Peyer's patch (tissue), 4 donors: ENCODE data around the gene RAB5IF. TPM values are rescaled to one million over a fixed set of nuclear protein-coding genes. Genes with fewer than 3 reads are reported as not detected.
"Not testable (repeated sequence)": the region's sequence is repeated elsewhere in the genome, so short reads cannot be mapped to it uniquely, and the experiment has no call there.

Source experiments
- DNase-seq, 3 donors: peaks; one replicate each; pipeline ENCODE4 v3.0.0-alpha.2; 2017 to 2019
- H3K27ac ChIP-seq, 4 donors: fragments of 200-600 bp; sonication (generic); one replicate each; pipeline ENCODE4 v1.5.1; 2016 to 2019
- H3K27me3 ChIP-seq, 2 donors: fragments of 200-600 bp; sonication (generic); one replicate each; pipeline ENCODE4 v1.5.1; 2019
- H3K36me3 ChIP-seq, 3 donors: fragments of 200-600 bp; sonication (generic); one replicate each; pipeline ENCODE4 v1.5.1; 2016 to 2019
- H3K4me1 ChIP-seq, 4 donors: fragments of 200-600 bp; sonication (generic); one replicate each; pipeline ENCODE4 v1.5.1; 2016 to 2019
- H3K4me3 ChIP-seq, 4 donors: fragments of 200-600 bp; sonication (generic); 1 replicate in 3 of 4; 2 replicates in 1 of 4; pipeline ENCODE4 v1.5.1; 2016 to 2019; ENCODE audit warnings: mild to moderate bottlenecking in 1 of 4
- H3K9me3 ChIP-seq, 4 donors: fragments of 200-600 bp; sonication (generic); one replicate each; pipeline ENCODE4 v1.5.1; 2016 to 2019; ENCODE audit warnings: mild to moderate bottlenecking in 1 of 4
- CTCF ChIP-seq, 6 experiments: fragments of 450-650 bp in 4 of 6; fragments of 200-600 bp in 2 of 6; sonication (generic) in 1 of 6; IDR thresholded peaks; one replicate each; pipeline ENCODE4 v1.5.1; 2017 to 2019; ENCODE audit warnings: antibody characterized with exemption in 6 of 6, mild to moderate bottlenecking in 3 of 6, moderate library complexity in 1 of 6
- POLR2A ChIP-seq, 2 donors: fragments of 450-650 bp; IDR thresholded peaks; one replicate each; pipeline ENCODE4 v1.5.1; 2017; ENCODE audit warnings: antibody characterized with exemption in 2 of 2, mild to moderate bottlenecking in 2 of 2, moderate library complexity in 2 of 2
- total RNA-seq, 4 donors: library from RNA; depleted of rRNA; stranded (reverse); fragments of >200 nt; gene quantifications; one replicate each; pipeline ENCODE4 v1.1.0, GENCODE V29; 2016

RAB5IF gene
- total RNA-seq, 4 donors from 2014 or later: 55.6 to 193 (median 105) TPM

GRCh38 chr20:36607586-36608387 lies 2.2 kb downstream of the RAB5IF start:
- H3K27me3 ChIP-seq: no peaks in the 10 kb centered on the region
- TF ChIP-seq POLR2A (IDR thresholded peaks at IDR 0.05): peak in 1 of 2 donors; percentile 43
- TF ChIP-seq CTCF (IDR thresholded peaks at IDR 0.05): no peak
- peaks cover 3 to 26% (median 5%) of the 10 kb centered on the region in 4 donors for H3K4me1 ChIP-seq
- DNase-seq: peak in 1 of 3 donors; percentile 73
- H3K27ac ChIP-seq: peak overlapping the region in 3 of 4 donors; percentile 57 to 92 (median 91)
- peak overlapping the region in 2 of 4 donors; percentile 91 to 99 for H3K4me3 ChIP-seq
- peaks cover 0 to 51% (median 0%) of the 10 kb centered on the region in 3 donors for H3K36me3 ChIP-seq
- no peaks in the 10 kb centered on the region for H3K9me3 ChIP-seq

- H3K9me3 ChIP-seq, DNase-seq, H3K27me3 ChIP-seq, H3K4me3 ChIP-seq: not testable (repeated sequence)
- Histone ChIP-seq H3K4me1 (peaks cover 3 to 32% (median 5%) of the 10 kb centered on the region in 4 donors), H3K27ac (peak overlapping the region in 2 of 4 donors; percentile 8 to 57), H3K36me3 (peaks cover 0 to 56% (median 0%) of the 10 kb centered on the region in 3 donors)
Observed at GRCh38 chr20:36608388-36608728, 2.8 kb downstream of the RAB5IF start.

GRCh38 chr20:36611625-36612024 lies 6.0 kb downstream of the RAB5IF start:
- H3K36me3 ChIP-seq: peaks cover 0 to 77% (median 0%) of the 10 kb centered on the region in 3 donors
- no peaks in the 10 kb centered on the region for H3K27me3 ChIP-seq
- TF ChIP-seq POLR2A (IDR thresholded peaks at IDR 0.05) (no peak), CTCF (IDR thresholded peaks at IDR 0.05) (no peak)
- H3K9me3 ChIP-seq: no peaks in the 10 kb centered on the region
- H3K4me3 ChIP-seq: no peak overlapping the region
- DNase-seq: no peak
- H3K4me1 ChIP-seq: peaks cover 0 to 22% (median 4%) of the 10 kb centered on the region in 4 donors
- H3K27ac ChIP-seq: no peak overlapping the region

- Histone ChIP-seq H3K36me3 (peaks cover 0 to 64% (median 0%) of the 10 kb centered on the region in 3 donors), H3K27me3 (no peaks in the 10 kb centered on the region), H3K9me3 (no peaks in the 10 kb centered on the region), H3K27ac (no peak overlapping the region), H3K4me1 (peaks cover 0 to 5% (median 0%) of the 10 kb centered on the region in 4 donors), H3K4me3 (no peak overlapping the region)
- peak in 2 of 3 donors; percentile 73 to 74 for DNase-seq
- TF ChIP-seq POLR2A (IDR thresholded peaks at IDR 0.05): no peak
- no peak for TF ChIP-seq CTCF (IDR thresholded peaks at IDR 0.05)
Observed at GRCh38 chr20:36613974-36614373, 8.4 kb downstream of the RAB5IF start.

- Histone ChIP-seq H3K27me3 (no peaks in the 10 kb centered on the region), H3K4me3 (no peak overlapping the region), H3K4me1 (peaks cover 0 to 5% (median 0%) of the 10 kb centered on the region in 4 donors), H3K9me3 (no peaks in the 10 kb centered on the region), H3K27ac (no peak overlapping the region), H3K36me3 (peaks cover 0 to 55% (median 0%) of the 10 kb centered on the region in 3 donors)
- TF ChIP-seq CTCF (IDR thresholded peaks at IDR 0.05) (no peak), POLR2A (IDR thresholded peaks at IDR 0.05) (no peak)
- DNase-seq: no peak
Observed at GRCh38 chr20:36614781-36615557, 9.4 kb downstream of the RAB5IF start.

GRCh38 chr20:36620917-36621316 lies 15.3 kb downstream of the RAB5IF start:
- Histone ChIP-seq H3K27me3 (no peaks in the 10 kb centered on the region), H3K27ac (no peak overlapping the region), H3K36me3 (no peaks in the 10 kb centered on the region), H3K4me3 (no peak overlapping the region), H3K4me1 (no peaks in the 10 kb centered on the region), H3K9me3 (no peaks in the 10 kb centered on the region)
- no peak for DNase-seq
- TF ChIP-seq POLR2A (IDR thresholded peaks at IDR 0.05): no peak
- no peak for TF ChIP-seq CTCF (IDR thresholded peaks at IDR 0.05)
